HCT116 (cell line): Measurements from ENCODE around the gene CCDC102B.

Experiments used
- CEBPB ChIP-seq: IDR thresholded peaks from 2 replicates; pipeline ENCODE4 v1.6.1; 2012; ENCODE audit warnings: low read depth
- CTCF ChIP-seq, 3 experiments: fragments of 200-600 bp in 1 of 3; sonication (generic) in 1 of 3; IDR thresholded peaks in 2 of 3; conservative IDR thresholded peaks in 1 of 3; 2 replicates each; pipeline ENCODE4 v1.5.1; 2012 to 2017; ENCODE audit warnings: low read depth in 2 of 3, low read length in 2 of 3, antibody characterized with exemption in 1 of 3, borderline replicate concordance in 1 of 3, control low read depth in 1 of 3, mild to moderate bottlenecking in 1 of 3, mixed read lengths in 1 of 3, mixed run types in 1 of 3, moderate library complexity in 1 of 3; ENCODE audit not compliant: insufficient read depth in 1 of 3
- EGR1 ChIP-seq: IDR thresholded peaks from 2 replicates; pipeline ENCODE4 v1.6.1; 2012; ENCODE audit warnings: low read depth
- EZH2 ChIP-seq: fragments of 200-600 bp; sonication (generic); IDR thresholded peaks from 2 replicates; pipeline ENCODE4 v1.6.1; 2017; ENCODE audit warnings: antibody characterized with exemption, mixed run types
- EZH2phosphoT487 ChIP-seq: fragments of 200-600 bp; IDR thresholded peaks from 2 replicates; pipeline ENCODE4 v1.6.1; 2018; ENCODE audit warnings: antibody characterized with exemption, borderline replicate concordance
- POLR2A ChIP-seq: IDR thresholded peaks from 2 replicates; pipeline ENCODE4 v1.7.0; 2011; ENCODE audit warnings: borderline replicate concordance; ENCODE audit not compliant: insufficient read depth, insufficient read length; ENCODE audit errors: extremely low read depth
- RAD21 ChIP-seq: IDR thresholded peaks from 2 replicates; pipeline ENCODE4 v1.6.1; 2012; ENCODE audit warnings: low read depth, mild to moderate bottlenecking
- ZNF274 ChIP-seq: fragments of 200-500 bp; sonication (Bioruptor generic); IDR thresholded peaks from 2 replicates; pipeline ENCODE4 v1.6.1; 2014; ENCODE audit warnings: mild to moderate bottlenecking, low read depth, low read length, inconsistent platforms

GRCh38 chr18:68948622-68949021, 150.7 kb downstream of the CCDC102B start:
- no peak for TF ChIP-seq EZH2phosphoT487
- no peak for TF ChIP-seq EZH2
- TF ChIP-seq CTCF (IDR thresholded peaks at IDR 0.05 in 2 of 3, conservative IDR thresholded peaks at IDR 0.05 in 1 of 3; ENCODE audit: borderline replicate concordance in 1 of 3, insufficient read depth in 1 of 3, low read depth in 2 of 3, low read length in 2 of 3) = no peak
- no peak for TF ChIP-seq RAD21
- TF ChIP-seq ZNF274 = no peak
- TF ChIP-seq POLR2A = no peak
- no peak for TF ChIP-seq CEBPB
- TF ChIP-seq EGR1 = no peak
